HepG2 (cell line): ENCODE data around the gene NT5C2. TPM values are rescaled to one million over a fixed set of nuclear protein-coding genes. Genes with fewer than 3 reads are reported as not detected.

ENCODE experiments used
- BCL6 ChIP-seq: IDR thresholded peaks from 2 replicates; pipeline ENCODE4 v1.6.1; 2016; ENCODE audit warnings: missing genetic modification reagents, missing compliant biosample characterization
- DPF2 ChIP-seq: sonication (generic); formaldehyde crosslinking; IDR thresholded peaks from 2 replicates; pipeline ENCODE4 v1.4.0; 2020; ENCODE audit warnings: mild to moderate bottlenecking, low read depth, missing genetic modification reagents, borderline replicate concordance
- ELF3 ChIP-seq: IDR thresholded peaks from 2 replicates; pipeline ENCODE4 v1.6.1; 2016; ENCODE audit warnings: missing genetic modification reagents, missing compliant biosample characterization
- KAT7 ChIP-seq: IDR thresholded peaks from 2 replicates; pipeline ENCODE4 v1.6.1; 2018; ENCODE audit warnings: borderline replicate concordance, missing compliant biosample characterization
- NCOA2 ChIP-seq: sonication (generic); formaldehyde crosslinking; IDR thresholded peaks from 2 replicates; pipeline ENCODE4 v1.8.0; 2022; ENCODE audit warnings: inconsistent platforms
- NFIC ChIP-seq: IDR thresholded peaks from 2 replicates; pipeline ENCODE4 v1.6.1; 2012; ENCODE audit warnings: mild to moderate bottlenecking, low read length, inconsistent platforms
- NR2F1 ChIP-seq, 2 experiments: fragments of 450-650 bp in 1 of 2; formaldehyde crosslinking in 1 of 2; IDR thresholded peaks; 2 replicates each; pipeline versions ENCODE4 v1.5.0 to v1.6.1; 2016 to 2020; ENCODE audit warnings: mild to moderate bottlenecking in 1 of 2, missing compliant biosample characterization in 1 of 2, missing genetic modification reagents in 1 of 2, moderate library complexity in 1 of 2
- POLR2AphosphoS2 ChIP-seq: IDR thresholded peaks from 2 replicates; pipeline ENCODE4 v1.6.1; 2011; ENCODE audit warnings: low read depth, low read length, improper control_type of control experiment
- POLR2G ChIP-seq: fragments of 200-400 bp; formaldehyde crosslinking; IDR thresholded peaks from 2 replicates; pipeline ENCODE4 v1.6.1; 2018; ENCODE audit warnings: mild to moderate bottlenecking, low read depth, low read length, moderate library complexity
- RXRA ChIP-seq: sonication (generic); formaldehyde crosslinking; IDR thresholded peaks from 2 replicates; pipeline ENCODE4 v1.5.1; 2020; ENCODE audit warnings: missing genetic modification reagents
- SOX6 ChIP-seq, 2 experiments: fragments of 450-650 bp in 1 of 2; sonication (generic) in 1 of 2; formaldehyde crosslinking in 1 of 2; IDR thresholded peaks; 2 replicates each; pipeline versions ENCODE4 v1.4.0 to v1.6.1; 2017 to 2020; ENCODE audit warnings: antibody characterized with exemption in 1 of 2, mild to moderate bottlenecking in 1 of 2, missing genetic modification reagents in 1 of 2
- TRIM22 ChIP-seq: fragments of 450-650 bp; IDR thresholded peaks from 2 replicates; pipeline ENCODE4 v1.6.1; 2017
- ZBTB7A ChIP-seq: sonication (generic); formaldehyde crosslinking; IDR thresholded peaks from 2 replicates; pipeline ENCODE4 v1.8.0; 2022; ENCODE audit warnings: mild to moderate bottlenecking, missing genetic modification reagents
- ZFX ChIP-seq: sonication (generic); formaldehyde crosslinking; IDR thresholded peaks from 2 replicates; pipeline ENCODE4 v1.4.0; 2020; ENCODE audit warnings: mild to moderate bottlenecking, low read depth, missing genetic modification reagents, moderate library complexity
- ZNF276 ChIP-seq: sonication (generic); formaldehyde crosslinking; IDR thresholded peaks from 2 replicates; pipeline ENCODE4 v1.4.0; 2020; ENCODE audit warnings: mild to moderate bottlenecking, low read depth, missing genetic modification reagents
- ZNF609 ChIP-seq: sonication (generic); formaldehyde crosslinking; IDR thresholded peaks from 2 replicates; pipeline ENCODE4 v1.4.0; 2020; ENCODE audit warnings: mild to moderate bottlenecking, missing genetic modification reagents, borderline replicate concordance
- ZNF766 ChIP-seq: sonication (generic); formaldehyde crosslinking; IDR thresholded peaks from 2 replicates; pipeline ENCODE4 v1.5.0; 2020; ENCODE audit warnings: missing genetic modification reagents, borderline replicate concordance
- ZUFSP ChIP-seq: sonication (generic); formaldehyde crosslinking; IDR thresholded peaks from 2 replicates; pipeline ENCODE4 v1.9.0; 2021; ENCODE audit warnings: missing genetic modification reagents, mild to moderate bottlenecking, borderline replicate concordance
- polyA plus RNA-seq, 8 experiments: library from polyadenylated mRNA; depleted of rRNA in 3 of 8; stranded (reverse) in 7 of 8; unstranded in 1 of 8; fragments of >200 nt; fragmentation: Illumina TruSeq in 4 of 8; extraction: Trizol in 4 of 8; gene quantifications; 2 replicates each; pipeline versions ENCODE4 v1.2.1 to v1.2.3, GENCODE V29; 2011 to 2016; ENCODE audit warnings: low read depth in 4 of 8, missing spikeins in 1 of 8, mixed read lengths in 1 of 8; ENCODE audit not compliant: insufficient read depth in 1 of 8
- total RNA-seq, 5 experiments: library from RNA; depleted of rRNA; stranded (reverse); fragments of >200 nt; fragmentation: Illumina TruSeq; extraction: Trizol; gene quantifications; 2 replicates each; pipeline ENCODE4 v1.2.3, GENCODE V29; 2016; ENCODE audit warnings: low read depth in 1 of 5

Gene NT5C2
- total and polyA plus RNA-seq, 2 of the 13 experiments (the other 11 are each of a cell fraction or from before 2014, with no cell fraction given): 40.6 to 55.2 TPM

GRCh38 chr10:103232772-103233488 is 39.9 kb upstream of the NT5C2 start (continued):
- TF ChIP-seq ZNF609 (CRISPR knock-in tag): no peak
- TF ChIP-seq ZBTB7A: no peak
- 0 out of 2 replicates have a peak, but pooled peaks have one; percentile 35 for TF ChIP-seq BCL6
- TF ChIP-seq SOX6 (IDR thresholded peaks at IDR 0.05): no peak
- peak; percentile 53 for TF ChIP-seq SOX6 (CRISPR knock-in tag; IDR thresholded peaks at IDR 0.05)
- no peak for TF ChIP-seq ZNF276
- TF ChIP-seq NR2F1 (CRISPR knock-in tag; IDR thresholded peaks at IDR 0.05): no peak
- 0 out of 2 replicates have a peak, but pooled peaks have one; percentile 38 for TF ChIP-seq DPF2 (CRISPR knock-in tag)
- no peak for TF ChIP-seq POLR2AphosphoS2
- no peak for TF ChIP-seq KAT7 (CRISPR knock-in tag)
- peak; percentile 66 for TF ChIP-seq NCOA2 (CRISPR knock-in tag)
- TF ChIP-seq ZNF766: no peak
- TF ChIP-seq ZFX (CRISPR knock-in tag): peak; percentile 29; the same call in 1 of the 2 replicates
- TF ChIP-seq NFIC: 0 out of 2 replicates have a peak, but pooled peaks have one; percentile 29
- TF ChIP-seq RXRA: no peak; the same call in 1 of the 2 replicates
- no peak for TF ChIP-seq POLR2G
- peak; percentile 33; the same call in 1 of the 2 replicates for TF ChIP-seq ELF3
- no peak for TF ChIP-seq ZUFSP
- TF ChIP-seq TRIM22: no peak
